ENCODE measurements around the gene P2RX2.

GRCh38 chr12:132576701-132577100, 41.9 kb upstream of the P2RX2 start:
- TF ChIP-seq CTCF (IDR thresholded peaks at IDR 0.05; ENCODE audit: poor library complexity): no peak
- TF ChIP-seq EZH2 (IDR thresholded peaks at IDR 0.05; ENCODE audit: borderline replicate concordance): no peak
- TF ChIP-seq EZH2phosphoT487 (IDR thresholded peaks at IDR 0.05; ENCODE audit: low read depth, severe bottlenecking, unreplicated experiment): no peak

Data from hepatocyte (in vitro differentiated cells).